LNCAP (cell line): ENCODE results near the gene BRD9.

Experiments
- CTCF ChIP-seq: fragments of 450-650 bp; IDR thresholded peaks from 2 replicates; pipeline ENCODE4 v1.5.1; 2017; ENCODE audit warnings: mild to moderate bottlenecking

Gene BRD9

GRCh38 chr5:871596-872298 is 20.9 kb downstream of the BRD9 start:
- TF ChIP-seq CTCF, result no peak

- TF ChIP-seq CTCF, result no peak
These were observed 21.6 kb downstream of the BRD9 start for GRCh38 chr5:870956-871355.

- no peak for TF ChIP-seq CTCF
These were observed 24.0 kb downstream of the BRD9 start for GRCh38 chr5:868428-869135.

- TF ChIP-seq CTCF, result no peak
These were observed 25.2 kb downstream of the BRD9 start for GRCh38 chr5:867300-867870.

GRCh38 chr5:865771-866170 is 26.8 kb downstream of the BRD9 start:
- TF ChIP-seq CTCF, result no peak

GRCh38 chr5:865168-865521 is 27.5 kb downstream of the BRD9 start:
- TF ChIP-seq CTCF, result no peak

- no peak for TF ChIP-seq CTCF
These were observed 28.0 kb downstream of the BRD9 start for GRCh38 chr5:864492-865167.
